SK-N-SH (cell line): ENCODE measurements around the gene CRB2. TPM values are rescaled to one million over a fixed set of nuclear protein-coding genes. Genes with fewer than 3 reads are reported as not detected.

ENCODE experiments used
- CTCF ChIA-PET: fragments of 300-600, 350-600 bp; formaldehyde crosslinking; extraction: SDS; loops from one replicate; lab custom pipeline; 2021; lab: Yijun Ruan, JAX
- POLR2A ChIA-PET: fragments of 350-600 bp; sonication (Branson Sonifier 250); formaldehyde crosslinking; extraction: SDS; loops from one replicate; lab custom pipeline; 2020; ENCODE audit warnings: antibody characterized with exemption, inconsistent platforms; lab: Yijun Ruan, JAX
- DNase-seq: peaks from one replicate; pipeline ENCODE4 v3.0.0; 2012
- H2AFZ ChIP-seq: fragments of 200-600 bp; sonication (generic); 2 replicates; pipeline ENCODE4 v1.8.1; 2016; ENCODE audit warnings: antibody characterized with exemption, mild to moderate bottlenecking, low read depth
- H3F3A ChIP-seq: fragments of 200-600 bp; sonication (generic); replicated peaks from 2 replicates; pipeline ENCODE3; 2016; ENCODE audit warnings: antibody characterized with exemption, mild to moderate bottlenecking; ENCODE audit not compliant: insufficient read depth
- H3K27ac ChIP-seq, 2 experiments: fragments of 200-500 bp in 1 of 2; fragments of 200-600 bp in 1 of 2; sonication (Bioruptor generic) in 1 of 2; sonication (generic), shearing (Covaris generic) in 1 of 2; 2 replicates each; pipeline versions ENCODE4 v1.5.1 to v1.6.1; 2014 to 2016; ENCODE audit warnings: low read depth in 2 of 2, inconsistent platforms in 1 of 2, low read length in 1 of 2, mild to moderate bottlenecking in 1 of 2, mixed read lengths in 1 of 2
- H3K27me3 ChIP-seq: fragments of 200-600 bp; sonication (generic), shearing (Covaris generic); 2 replicates; pipeline ENCODE4 v1.6.1; 2016; ENCODE audit warnings: mixed run types; ENCODE audit not compliant: insufficient read depth
- H3K36me3 ChIP-seq, 2 experiments: fragments of 200-500 bp in 1 of 2; fragments of 200-600 bp in 1 of 2; sonication (Bioruptor generic) in 1 of 2; sonication (generic) in 1 of 2; replicated peaks in 1 of 2; 2 replicates each; pipeline versions ENCODE3 to v1.5.1; 2014 to 2016; ENCODE audit warnings: low read length in 1 of 2, mild to moderate bottlenecking in 1 of 2; ENCODE audit not compliant: insufficient read depth in 2 of 2, control insufficient read depth in 1 of 2
- H3K4me1 ChIP-seq, 2 experiments: fragments of 200-500 bp in 1 of 2; fragments of 200-600 bp in 1 of 2; sonication (Bioruptor generic) in 1 of 2; sonication (generic), shearing (Covaris generic) in 1 of 2; 2 replicates each; pipeline versions ENCODE4 v1.5.1 to v1.6.1; 2014 to 2016; ENCODE audit warnings: low read depth in 1 of 2, low read length in 1 of 2, mixed run types in 1 of 2; ENCODE audit not compliant: insufficient read depth in 2 of 2, control insufficient read depth in 1 of 2
- H3K4me2 ChIP-seq: fragments of 200-600 bp; sonication (generic), shearing (Covaris generic); 2 replicates; pipeline ENCODE4 v1.6.1; 2017; ENCODE audit warnings: mixed run types
- H3K4me3 ChIP-seq, 2 experiments: fragments of 200-500 bp in 1 of 2; fragments of 200-600 bp in 1 of 2; sonication (Bioruptor generic) in 1 of 2; sonication (generic), shearing (Covaris generic) in 1 of 2; 2 replicates each; pipeline versions ENCODE4 v1.5.1 to v1.8.1; 2014 to 2016; ENCODE audit warnings: low read depth in 2 of 2, inconsistent platforms in 1 of 2, low read length in 1 of 2, mild to moderate bottlenecking in 1 of 2, mixed read lengths in 1 of 2, moderate library complexity in 1 of 2
- H3K79me2 ChIP-seq: fragments of 200-600 bp; sonication (generic); 2 replicates; pipeline ENCODE4 v1.8.1; 2017; ENCODE audit warnings: mild to moderate bottlenecking; ENCODE audit not compliant: insufficient read depth
- H3K9ac ChIP-seq: fragments of 200-600 bp; sonication (generic); 2 replicates; pipeline ENCODE4 v1.6.1; 2017; ENCODE audit warnings: mixed run types
- H3K9me2 ChIP-seq: fragments of 200-600 bp; sonication (generic); 2 replicates; pipeline ENCODE4 v1.6.1; 2017; ENCODE audit warnings: mixed run types
- H3K9me3 ChIP-seq: fragments of 200-600 bp; sonication (generic); 2 replicates; pipeline ENCODE4 v1.6.1; 2017; ENCODE audit warnings: mixed run types, mild to moderate bottlenecking, moderate library complexity
- H4K20me1 ChIP-seq: fragments of 200-600 bp; sonication (generic); 2 replicates; pipeline ENCODE4 v1.6.1; 2017; ENCODE audit warnings: mild to moderate bottlenecking, mixed run types; ENCODE audit not compliant: insufficient read depth
- CHD2 ChIP-seq: fragments of 150-350 bp; IDR thresholded peaks from 2 replicates; pipeline ENCODE4 v1.6.1; 2018; ENCODE audit warnings: low read length; ENCODE audit not compliant: partially characterized antibody
- ELF1 ChIP-seq: IDR thresholded peaks from 2 replicates; pipeline ENCODE4 v1.4.0; 2012
- FOSL2 ChIP-seq: IDR thresholded peaks from 2 replicates; pipeline ENCODE4 v1.4.0; 2012; ENCODE audit warnings: low read depth, mild to moderate bottlenecking, moderate library complexity, borderline replicate concordance
- FOXJ3 ChIP-seq: sonication (generic); formaldehyde crosslinking; IDR thresholded peaks from 2 replicates; pipeline ENCODE4 v1.5.1; 2020; ENCODE audit warnings: mild to moderate bottlenecking, missing genetic modification reagents
- MEF2A ChIP-seq: IDR thresholded peaks from 2 replicates; pipeline ENCODE4 v1.4.0; 2012; ENCODE audit warnings: low read depth, borderline replicate concordance
- MXI1 ChIP-seq: IDR thresholded peaks from 2 replicates; pipeline ENCODE4 v1.6.1; 2012; ENCODE audit warnings: mild to moderate bottlenecking, low read depth, low read length, improper control_type of control experiment
- NFIC ChIP-seq: IDR thresholded peaks from 2 replicates; pipeline ENCODE4 v1.4.0; 2012; ENCODE audit warnings: borderline replicate concordance
- NRF1 ChIP-seq: IDR thresholded peaks from 2 replicates; pipeline ENCODE4 v1.6.1; 2012; ENCODE audit warnings: low read depth, mild to moderate bottlenecking, low read length
- POLR2AphosphoS5 ChIP-seq: IDR thresholded peaks from 2 replicates; pipeline ENCODE4 v1.6.1; 2012; ENCODE audit warnings: low read depth, low read length
- RAD21 ChIP-seq: IDR thresholded peaks from 2 replicates; pipeline ENCODE4 v1.6.1; 2012; ENCODE audit warnings: mild to moderate bottlenecking, low read length
- RCOR1 ChIP-seq: fragments of 150-350 bp; IDR thresholded peaks from 2 replicates; pipeline ENCODE4 v1.6.1; 2017; ENCODE audit warnings: antibody characterized with exemption, low read length
- REST ChIP-seq: IDR thresholded peaks from 2 replicates; pipeline ENCODE4 v1.6.1; 2012; ENCODE audit warnings: mild to moderate bottlenecking, low read depth, low read length, moderate library complexity
- RXRA ChIP-seq: IDR thresholded peaks from 2 replicates; pipeline ENCODE4 v1.4.0; 2012; ENCODE audit warnings: low read depth, mild to moderate bottlenecking, borderline replicate concordance
- SIN3A ChIP-seq: IDR thresholded peaks from 2 replicates; pipeline ENCODE4 v1.6.1; 2012; ENCODE audit warnings: low read depth, mild to moderate bottlenecking, low read length, moderate library complexity, borderline replicate concordance
- SMC3 ChIP-seq: IDR thresholded peaks from 2 replicates; pipeline ENCODE4 v1.6.1; 2012; ENCODE audit warnings: low read depth, low read length, improper control_type of control experiment
- TAF1 ChIP-seq: IDR thresholded peaks from 2 replicates; pipeline ENCODE4 v1.6.1; 2012; ENCODE audit warnings: low read depth, mild to moderate bottlenecking, low read length, moderate library complexity, borderline replicate concordance
- YY1 ChIP-seq: IDR thresholded peaks from 2 replicates; pipeline ENCODE4 v1.4.0; 2012; ENCODE audit warnings: low read depth, mild to moderate bottlenecking
- WGBS: methylation state at CpG from one replicate; pipeline ENCODE4 v1.1.6; 2017; ENCODE audit warnings: low lambda C conversion rate; 5-methylcytosine and 5-hydroxymethylcytosine counted together
- polyA plus RNA-seq, 3 experiments: library from polyadenylated mRNA; depleted of rRNA; stranded (reverse); fragments of >200 nt; gene quantifications; 2 replicates each; pipeline ENCODE4 v1.2.3, GENCODE V29; 2012
- TF ChIP-seq, protein P1 (sequence below): IDR thresholded peaks from 2 replicates; pipeline ENCODE4 v1.4.0; 2012; ENCODE audit warnings: low read depth
- TF ChIP-seq, protein P2 (sequence below): IDR thresholded peaks from 2 replicates; pipeline ENCODE4 v1.4.0; 2012; ENCODE audit warnings: low read depth, borderline replicate concordance

Gene CRB2
- polyA plus RNA-seq, 1 of the 3 experiments (the other 2 are of a cell fraction): not detected

DNA sequence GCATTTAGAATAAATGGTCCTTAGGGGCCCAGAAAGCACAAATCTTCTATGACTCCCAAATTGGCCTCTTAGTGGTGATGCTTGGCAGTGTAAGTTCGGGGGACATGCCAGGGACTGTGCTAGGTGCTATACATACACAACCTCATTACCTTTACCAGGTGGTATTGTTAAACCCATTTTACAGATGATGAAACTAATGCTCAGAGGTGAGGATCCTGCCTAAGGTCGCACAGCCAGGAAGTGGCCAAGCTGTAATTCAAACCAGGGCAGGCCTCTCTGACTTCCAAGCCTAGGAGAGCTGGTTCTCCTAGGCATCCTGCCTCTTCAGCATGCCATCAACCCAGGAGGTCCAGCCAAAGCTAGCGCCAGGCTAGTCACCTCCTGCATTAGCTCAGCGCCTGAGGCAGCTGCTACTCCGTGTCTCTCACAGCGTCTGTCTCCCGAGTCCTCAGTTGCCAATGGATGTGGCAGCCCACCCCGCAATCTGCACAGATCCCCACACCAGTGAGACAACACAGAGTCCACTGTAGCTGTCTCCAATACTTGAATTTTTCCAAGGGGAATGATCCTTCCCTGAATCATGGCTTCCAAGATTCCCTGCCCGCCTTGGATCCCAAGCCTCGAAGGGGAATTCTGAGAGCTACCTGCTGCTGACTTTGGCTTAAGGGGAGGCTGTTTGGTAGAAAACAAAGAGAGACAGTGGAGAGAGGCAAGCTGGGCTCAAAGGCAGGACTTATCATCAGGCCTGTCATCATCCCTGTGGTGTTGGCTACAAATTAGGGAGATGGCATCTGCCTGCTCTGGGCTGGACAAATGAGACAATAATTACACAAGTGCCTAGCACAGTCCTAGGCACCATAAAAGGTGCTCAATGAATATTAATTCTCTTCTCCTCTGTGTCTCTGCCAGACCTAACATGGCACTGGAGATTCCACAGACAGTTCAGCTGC lies 52.6 kb downstream of the CRB2 start:
- no peaks in the 10 kb centered on the region for H3K9me2 ChIP-seq
- TF ChIP-seq, protein P1, sequence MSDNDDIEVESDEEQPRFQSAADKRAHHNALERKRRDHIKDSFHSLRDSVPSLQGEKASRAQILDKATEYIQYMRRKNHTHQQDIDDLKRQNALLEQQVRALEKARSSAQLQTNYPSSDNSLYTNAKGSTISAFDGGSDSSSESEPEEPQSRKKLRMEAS: no peak
- TF ChIP-seq CHD2 (no peak), FOXJ3 (CRISPR knock-in tag) (no peak), MXI1 (no peak), NFIC (no peak)
- TF ChIP-seq, protein P2, sequence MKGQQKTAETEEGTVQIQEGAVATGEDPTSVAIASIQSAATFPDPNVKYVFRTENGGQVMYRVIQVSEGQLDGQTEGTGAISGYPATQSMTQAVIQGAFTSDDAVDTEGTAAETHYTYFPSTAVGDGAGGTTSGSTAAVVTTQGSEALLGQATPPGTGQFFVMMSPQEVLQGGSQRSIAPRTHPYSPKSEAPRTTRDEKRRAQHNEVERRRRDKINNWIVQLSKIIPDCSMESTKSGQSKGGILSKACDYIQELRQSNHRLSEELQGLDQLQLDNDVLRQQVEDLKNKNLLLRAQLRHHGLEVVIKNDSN: no peak
- TF ChIP-seq, all 33 proteins: peak for 0
- H2AFZ ChIP-seq: no peak overlapping the region
- peaks cover 0 to 13% of the 10 kb centered on the region in 2 experiments; a peak in 1 of 4 replicates for H3K4me1 ChIP-seq
- H3K27ac ChIP-seq: no peak overlapping the region
- H3K4me2 ChIP-seq: no peak overlapping the region
- no peaks in the 10 kb centered on the region for H4K20me1 ChIP-seq
- H3K79me2 ChIP-seq: no peaks in the 10 kb centered on the region
- no peaks in the 10 kb centered on the region for H3F3A ChIP-seq
- POLR2A ChIA-PET: no interaction called here
- H3K4me3 ChIP-seq: no peak overlapping the region
- H3K27me3 ChIP-seq: no peaks in the 10 kb centered on the region
- 96% methylated on average over 9 of the region's 10 CpGs for WGBS
- no peaks in the 10 kb centered on the region for H3K9me3 ChIP-seq
- CTCF ChIA-PET: interaction anchor here (1.1 to 6.9 kb wide), 5 partner anchors 12 to 633 kb away, joined by 3 to 23 read pairs (median 4); no protein-coding TSS in a partner anchor
- no peaks in the 10 kb centered on the region for H3K36me3 ChIP-seq
- DNase-seq: no peak
- H3K9ac ChIP-seq: no peak overlapping the region

- Histone ChIP-seq H3F3A (no peaks in the 10 kb centered on the region), H3K79me2 (no peaks in the 10 kb centered on the region), H3K4me3 (no peak overlapping the region), H2AFZ (no peak overlapping the region), H3K36me3 (no peaks in the 10 kb centered on the region), H3K27ac (no peak overlapping the region), H3K9ac (no peak overlapping the region), H3K9me3 (no peaks in the 10 kb centered on the region), H4K20me1 (no peaks in the 10 kb centered on the region), H3K4me1 (peaks cover 0 to 13% of the 10 kb centered on the region in 2 experiments; a peak in 1 of 4 replicates), H3K27me3 (no peaks in the 10 kb centered on the region), H3K9me2 (no peaks in the 10 kb centered on the region), H3K4me2 (no peak overlapping the region)
- no peak for DNase-seq
- TF ChIP-seq RXRA: no peak
- TF ChIP-seq FOSL2: no peak
- TF ChIP-seq SMC3: no peak
- no peak for TF ChIP-seq MEF2A
- TF ChIP-seq RCOR1: no peak
- TF ChIP-seq ELF1: no peak
- no peak for TF ChIP-seq RAD21
- TF ChIP-seq TAF1: no peak
- TF ChIP-seq REST: no peak
- TF ChIP-seq NFIC: no peak
- TF ChIP-seq MXI1: no peak
- TF ChIP-seq, protein P2: no peak
- TF ChIP-seq YY1: no peak
- TF ChIP-seq NRF1: no peak
- TF ChIP-seq SIN3A: no peak
- TF ChIP-seq POLR2AphosphoS5: no peak
- no peak for TF ChIP-seq FOXJ3 (CRISPR knock-in tag)
- ChIA-PET CTCF (interaction anchor here (0.8 to 6.9 kb wide), 4 partner anchors 9 to 631 kb away, joined by 3 to 23 read pairs (median 7); no protein-coding TSS in a partner anchor), POLR2A (no interaction called here)
- WGBS: 88% methylated on average over 12 of the region's 12 CpGs
Measured at GRCh38 chr9:123410281-123410910, 54.4 kb downstream of the CRB2 start.
